PFSK-1 (cell line): ENCODE data around the gene SESN1.

Experiments
- FOXP2 ChIP-seq: optimal IDR thresholded peaks from 2 replicates; pipeline ENCODE3; 2011; ENCODE audit warnings: borderline replicate concordance, control low read depth, inconsistent platforms; ENCODE audit not compliant: insufficient read depth; ENCODE audit errors: extremely low read length, extremely low read depth
- POLR2AphosphoS5 ChIP-seq: IDR thresholded peaks from 2 replicates; pipeline ENCODE4 v1.6.1; 2012; ENCODE audit warnings: low read depth, mild to moderate bottlenecking, control low read depth, low read length, moderate library complexity
- SIN3A ChIP-seq: IDR thresholded peaks from 2 replicates; pipeline ENCODE4 v1.6.1; 2012; ENCODE audit warnings: mild to moderate bottlenecking, low read length, moderate library complexity, borderline replicate concordance; ENCODE audit not compliant: insufficient read depth
- TAF1 ChIP-seq: IDR thresholded peaks from 2 replicates; pipeline ENCODE4 v1.6.1; 2012; ENCODE audit warnings: low read length, control low read depth, borderline replicate concordance; ENCODE audit not compliant: insufficient read depth
- TF ChIP-seq, protein P1 (sequence below), 2 experiments: IDR thresholded peaks; 2 replicates each; pipeline versions ENCODE4 v1.6.1 to v1.8.0; 2011 to 2012; ENCODE audit warnings: low read depth in 2 of 2, low read length in 2 of 2, control low read depth in 1 of 2, inconsistent platforms in 1 of 2, mild to moderate bottlenecking in 1 of 2, moderate library complexity in 1 of 2; ENCODE audit not compliant: insufficient read depth in 1 of 2

The SESN1 gene

DNA sequence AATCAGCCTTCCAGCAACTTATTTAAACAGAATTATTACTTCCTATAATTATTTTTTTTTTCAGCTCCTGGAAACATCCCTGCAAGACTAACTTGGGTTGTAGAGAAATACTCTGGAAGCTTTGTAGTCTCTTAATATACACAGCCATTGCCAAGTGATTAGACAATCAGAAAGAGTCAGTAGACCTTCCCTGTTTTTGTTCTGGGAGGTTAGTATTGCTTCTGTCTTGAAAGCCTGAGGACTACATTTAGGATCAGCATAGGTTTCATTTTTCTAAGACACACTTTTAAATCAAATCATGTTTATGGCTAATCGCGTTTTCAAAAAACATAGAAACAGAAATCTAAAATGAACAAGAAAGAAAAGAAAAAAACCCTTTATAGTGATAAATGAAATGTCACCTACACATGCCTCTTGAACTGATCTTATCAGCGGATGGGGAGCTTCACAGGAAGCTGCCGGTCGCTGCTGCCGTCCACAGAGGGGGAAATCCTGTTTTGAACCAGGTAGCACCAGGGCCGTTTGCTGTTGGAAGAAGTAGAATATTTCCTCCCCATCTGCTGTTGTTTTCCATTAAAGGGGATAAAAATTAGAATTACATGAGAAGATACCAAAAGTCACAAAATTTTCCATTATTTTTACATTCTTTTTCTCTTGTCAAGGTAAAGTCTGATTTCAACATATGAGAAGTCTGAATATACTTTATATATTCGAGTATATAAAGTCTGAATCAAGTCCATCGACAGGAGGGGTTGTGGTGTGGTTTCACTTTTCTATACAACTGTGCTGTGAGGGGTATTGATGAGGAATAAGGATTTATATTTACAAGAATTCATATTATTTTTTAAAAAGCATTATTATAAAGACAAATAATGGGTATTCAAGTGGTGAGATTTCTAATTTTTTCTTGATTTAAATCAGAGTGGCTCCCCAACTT, 151.8 kb downstream of the SESN1 start:
- no peak for TF ChIP-seq POLR2AphosphoS5
- TF ChIP-seq SIN3A = 0 out of 2 replicates have a peak, but pooled peaks have one; percentile 22
- TF ChIP-seq, protein P1, sequence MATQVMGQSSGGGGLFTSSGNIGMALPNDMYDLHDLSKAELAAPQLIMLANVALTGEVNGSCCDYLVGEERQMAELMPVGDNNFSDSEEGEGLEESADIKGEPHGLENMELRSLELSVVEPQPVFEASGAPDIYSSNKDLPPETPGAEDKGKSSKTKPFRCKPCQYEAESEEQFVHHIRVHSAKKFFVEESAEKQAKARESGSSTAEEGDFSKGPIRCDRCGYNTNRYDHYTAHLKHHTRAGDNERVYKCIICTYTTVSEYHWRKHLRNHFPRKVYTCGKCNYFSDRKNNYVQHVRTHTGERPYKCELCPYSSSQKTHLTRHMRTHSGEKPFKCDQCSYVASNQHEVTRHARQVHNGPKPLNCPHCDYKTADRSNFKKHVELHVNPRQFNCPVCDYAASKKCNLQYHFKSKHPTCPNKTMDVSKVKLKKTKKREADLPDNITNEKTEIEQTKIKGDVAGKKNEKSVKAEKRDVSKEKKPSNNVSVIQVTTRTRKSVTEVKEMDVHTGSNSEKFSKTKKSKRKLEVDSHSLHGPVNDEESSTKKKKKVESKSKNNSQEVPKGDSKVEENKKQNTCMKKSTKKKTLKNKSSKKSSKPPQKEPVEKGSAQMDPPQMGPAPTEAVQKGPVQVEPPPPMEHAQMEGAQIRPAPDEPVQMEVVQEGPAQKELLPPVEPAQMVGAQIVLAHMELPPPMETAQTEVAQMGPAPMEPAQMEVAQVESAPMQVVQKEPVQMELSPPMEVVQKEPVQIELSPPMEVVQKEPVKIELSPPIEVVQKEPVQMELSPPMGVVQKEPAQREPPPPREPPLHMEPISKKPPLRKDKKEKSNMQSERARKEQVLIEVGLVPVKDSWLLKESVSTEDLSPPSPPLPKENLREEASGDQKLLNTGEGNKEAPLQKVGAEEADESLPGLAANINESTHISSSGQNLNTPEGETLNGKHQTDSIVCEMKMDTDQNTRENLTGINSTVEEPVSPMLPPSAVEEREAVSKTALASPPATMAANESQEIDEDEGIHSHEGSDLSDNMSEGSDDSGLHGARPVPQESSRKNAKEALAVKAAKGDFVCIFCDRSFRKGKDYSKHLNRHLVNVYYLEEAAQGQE (IDR thresholded peaks at IDR 0.05; ENCODE audit: insufficient read depth in 1 of 2, low read depth in 2 of 2, low read length in 2 of 2) = peak in 1 of 2 experiments; percentile 47; a peak in 1 of 4 replicates

DNA sequence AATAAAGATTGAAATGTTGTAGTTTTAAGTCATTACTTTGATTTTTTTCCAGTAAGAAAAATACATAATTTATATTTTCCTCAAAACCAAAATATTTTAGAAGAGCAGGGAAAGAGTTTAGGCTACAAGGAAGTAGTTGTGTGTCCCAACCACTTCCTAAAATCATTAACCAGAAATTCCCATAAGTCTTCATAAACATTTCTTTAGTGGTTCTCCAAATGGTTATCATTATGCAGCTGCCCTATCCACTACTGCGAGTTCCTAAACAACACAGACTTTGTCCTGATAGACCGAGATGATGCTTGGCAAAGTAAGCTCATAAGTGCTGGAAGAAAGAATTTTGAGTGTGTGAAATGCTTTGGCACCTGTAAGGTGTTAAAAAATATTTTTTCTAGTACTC, 152.8 kb downstream of the SESN1 start:
- TF ChIP-seq FOXP2 (no peak), POLR2AphosphoS5 (no peak)

DNA sequence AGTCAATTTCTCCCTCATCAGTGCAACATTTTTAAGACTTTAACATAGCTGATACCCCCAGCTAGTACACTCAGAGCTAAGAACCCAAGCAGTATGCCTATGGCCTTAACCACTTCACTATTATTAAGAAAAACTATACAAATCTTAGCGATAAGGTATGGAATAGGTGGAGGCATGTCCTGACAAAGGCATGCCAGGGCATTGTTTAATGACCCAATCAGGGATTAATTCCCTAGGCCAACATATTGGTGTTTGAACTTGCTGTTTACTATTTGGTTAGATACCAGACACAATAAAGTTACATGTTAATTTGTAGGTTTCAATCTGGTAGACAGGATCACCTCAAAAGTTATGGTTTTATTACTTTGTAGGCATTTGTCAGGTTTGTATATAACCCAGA, 153.4 kb downstream of the SESN1 start:
- TF ChIP-seq, protein P1 (IDR thresholded peaks at IDR 0.05; ENCODE audit: insufficient read depth in 1 of 2, low read depth in 2 of 2, low read length in 2 of 2) = no peak
- TF ChIP-seq POLR2AphosphoS5 (no peak), SIN3A (no peak), TAF1 (no peak), FOXP2 (no peak)

DNA sequence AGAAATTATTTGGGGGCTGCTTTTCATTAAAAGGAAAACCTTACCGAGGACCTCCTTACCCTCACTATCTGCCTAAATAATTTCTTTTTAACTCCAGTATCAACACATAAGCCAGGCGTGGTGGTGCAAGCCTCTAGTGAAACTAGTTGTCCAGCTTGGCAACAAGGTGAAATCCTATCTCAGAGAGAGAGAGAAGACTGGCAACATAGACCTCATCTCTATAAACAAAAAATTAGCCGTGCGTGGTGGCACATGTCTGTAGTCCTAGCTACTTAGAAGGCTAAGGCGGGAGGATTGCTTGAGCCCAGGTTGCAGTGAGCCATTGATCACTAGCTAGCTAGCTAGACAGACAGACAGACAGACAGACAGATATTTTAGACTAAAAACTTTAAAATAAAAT, 153.9 kb downstream of the SESN1 start:
- TF ChIP-seq SIN3A (no peak), TAF1 (no peak), POLR2AphosphoS5 (no peak), FOXP2 (no peak)
- TF ChIP-seq, protein P1 (IDR thresholded peaks at IDR 0.05; ENCODE audit: insufficient read depth in 1 of 2, low read depth in 2 of 2, low read length in 2 of 2) = no peak

DNA sequence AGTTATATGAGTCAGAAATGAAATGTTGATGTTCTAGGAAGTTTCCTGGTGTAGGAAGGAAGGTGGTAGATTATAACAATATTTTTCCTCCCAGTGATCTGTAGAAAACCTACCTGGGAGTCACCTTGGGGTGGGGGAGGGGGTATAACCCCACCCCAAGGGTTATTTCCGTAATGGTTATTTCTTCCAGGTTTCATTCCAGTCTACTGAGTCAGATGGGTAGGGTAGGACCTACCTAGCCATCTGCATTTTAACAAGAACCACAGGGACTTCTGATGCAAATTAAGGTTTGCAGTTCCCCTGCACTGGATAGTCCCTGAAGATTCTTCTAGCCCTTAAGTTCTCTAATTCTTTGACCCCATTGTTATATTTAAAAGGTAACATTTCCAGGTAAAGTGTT, 157.5 kb downstream of the SESN1 start:
- no peak for TF ChIP-seq TAF1
